ENCODE data around the gene PAGE2.
"Not testable (repeated sequence)": the region's sequence is repeated elsewhere in the genome, so short reads cannot be mapped to it uniquely, and the experiment has no call there.

Gene PAGE2

GRCh38 chrX:55129361-55129760 lies 40.5 kb downstream of the PAGE2 start:
- H3K27ac ChIP-seq = no peak overlapping the region
- no peak for TF ChIP-seq CTCF (conservative IDR thresholded peaks at IDR 0.05)

- TF ChIP-seq CTCF (conservative IDR thresholded peaks at IDR 0.05) = no peak
- H3K27ac ChIP-seq = no peak overlapping the region
These were observed 41.7 kb downstream of the PAGE2 start for GRCh38 chrX:55130481-55130880.

- TF ChIP-seq CTCF (conservative IDR thresholded peaks at IDR 0.05) = no peak
- no peak overlapping the region for H3K27ac ChIP-seq
These were observed 43.6 kb downstream of the PAGE2 start for GRCh38 chrX:55132416-55132815.

GRCh38 chrX:55135171-55135570 lies 46.4 kb downstream of the PAGE2 start:
- H3K27ac ChIP-seq = no peak overlapping the region
- peak; percentile 87 for TF ChIP-seq CTCF (conservative IDR thresholded peaks at IDR 0.05)

GRCh38 chrX:55140800-55141199 lies 52.0 kb downstream of the PAGE2 start:
- not testable (repeated sequence) for H3K27ac ChIP-seq

Data from VCaP (cell line).